Midbrain (tissue), 1 donor: ENCODE results near the gene SSTR3.

Experiments used
- DNase-seq: peaks from one replicate; lab custom pipeline; 2025; lab: John Stamatoyannopoulos, UW

SSTR3 gene

GRCh38 chr22:37229012-37229804, 16.9 kb upstream of the SSTR3 start:
- no peak for DNase-seq

GRCh38 chr22:37228106-37229011, 16.1 kb upstream of the SSTR3 start:
- no peak for DNase-seq

GRCh38 chr22:37226514-37226913, 14.2 kb upstream of the SSTR3 start:
- no peak for DNase-seq

- DNase-seq: no peak
Observed at GRCh38 chr22:37226087-37226486, 13.8 kb upstream of the SSTR3 start.

- no peak for DNase-seq
Observed at GRCh38 chr22:37225481-37225880, 13.2 kb upstream of the SSTR3 start.

GRCh38 chr22:37224757-37225420, 12.6 kb upstream of the SSTR3 start:
- no peak for DNase-seq

GRCh38 chr22:37223965-37224551, 11.8 kb upstream of the SSTR3 start:
- DNase-seq: no peak

- DNase-seq: no peak
Observed at GRCh38 chr22:37222440-37222971, 10.2 kb upstream of the SSTR3 start.

- DNase-seq: no peak
Observed at GRCh38 chr22:37221424-37222333, 9.4 kb upstream of the SSTR3 start.

GRCh38 chr22:37220543-37220981, 8.3 kb upstream of the SSTR3 start:
- DNase-seq: no peak

- DNase-seq: no peak
Observed at GRCh38 chr22:37219533-37219932, 7.3 kb upstream of the SSTR3 start.

GRCh38 chr22:37218771-37219411, 6.6 kb upstream of the SSTR3 start:
- DNase-seq: no peak

GRCh38 chr22:37218399-37218770, 6.1 kb upstream of the SSTR3 start:
- no peak for DNase-seq

GRCh38 chr22:37215890-37216289, 3.6 kb upstream of the SSTR3 start:
- DNase-seq: no peak

GRCh38 chr22:37214731-37215030, 2.4 kb upstream of the SSTR3 start:
- DNase-seq: no peak

- DNase-seq: no peak
Observed at GRCh38 chr22:37213941-37214730, 1.9 kb upstream of the SSTR3 start.

GRCh38 chr22:37213218-37213855, 1.1 kb upstream of the SSTR3 start:
- no peak for DNase-seq

GRCh38 chr22:37211866-37212173, 457 bp downstream of the SSTR3 start:
- DNase-seq: no peak
